ENCODE measurements around the gene NDFIP2.

Gene NDFIP2

DNA sequence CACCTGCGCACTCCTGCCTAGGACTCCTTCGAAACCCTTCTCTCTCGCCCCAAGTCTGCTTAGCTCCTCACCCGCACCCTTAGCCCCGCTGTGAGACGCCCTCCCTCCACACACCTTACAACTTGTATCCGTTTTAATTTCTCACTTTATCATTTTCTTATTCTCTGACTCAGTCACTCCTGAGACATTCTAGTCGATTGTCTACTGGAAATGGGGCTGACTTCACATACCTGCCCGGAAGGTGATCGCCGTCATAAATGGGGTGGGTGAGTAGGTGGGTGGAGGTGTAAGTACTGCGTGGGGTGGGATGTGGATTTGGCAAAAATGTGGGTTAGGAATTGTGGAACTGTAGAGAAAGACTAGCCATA is 714 bp downstream of the NDFIP2 start:
- peak overlapping the region; percentile 67 for H3K9ac ChIP-seq (ENCODE audit: low read length)
- peaks cover 4% of the 10 kb centered on the region; the same call in 1 of the 2 replicates for H3K79me2 ChIP-seq (ENCODE audit: insufficient read depth, low read length)
- peaks cover 16% of the 10 kb centered on the region for H3F3A ChIP-seq (ENCODE audit: insufficient read depth)
- peak overlapping the region; percentile 66 for H3K4me2 ChIP-seq (ENCODE audit: low read depth, low read length, poor library complexity, severe bottlenecking)
- H3K9me2 ChIP-seq (replicated peaks; ENCODE audit: insufficient read depth, low read length), result no peaks in the 10 kb centered on the region
- no peaks in the 10 kb centered on the region for H4K20me1 ChIP-seq (ENCODE audit: low read depth, low read length)
- H3K9me3 ChIP-seq (ENCODE audit: insufficient read depth, low read length), result no peaks in the 10 kb centered on the region
- no peaks in the 10 kb centered on the region for H3K27me3 ChIP-seq (ENCODE audit: low read length)
- H3K27ac ChIP-seq (ENCODE audit: low read depth, low read length), result no peak overlapping the region
- peak overlapping the region; percentile 47 for H2AFZ ChIP-seq (ENCODE audit: low read depth, low read length, severe bottlenecking)
- peak overlapping the region; percentile 69 for H3K4me3 ChIP-seq (ENCODE audit: insufficient read depth, low read length, poor library complexity, severe bottlenecking)
- H3K36me3 ChIP-seq (ENCODE audit: low read length), result no peaks in the 10 kb centered on the region
- TF ChIP-seq EZH2phosphoT487 (conservative IDR thresholded peaks at IDR 0.05; ENCODE audit: low read length), result no peak
- TF ChIP-seq, protein P1, sequence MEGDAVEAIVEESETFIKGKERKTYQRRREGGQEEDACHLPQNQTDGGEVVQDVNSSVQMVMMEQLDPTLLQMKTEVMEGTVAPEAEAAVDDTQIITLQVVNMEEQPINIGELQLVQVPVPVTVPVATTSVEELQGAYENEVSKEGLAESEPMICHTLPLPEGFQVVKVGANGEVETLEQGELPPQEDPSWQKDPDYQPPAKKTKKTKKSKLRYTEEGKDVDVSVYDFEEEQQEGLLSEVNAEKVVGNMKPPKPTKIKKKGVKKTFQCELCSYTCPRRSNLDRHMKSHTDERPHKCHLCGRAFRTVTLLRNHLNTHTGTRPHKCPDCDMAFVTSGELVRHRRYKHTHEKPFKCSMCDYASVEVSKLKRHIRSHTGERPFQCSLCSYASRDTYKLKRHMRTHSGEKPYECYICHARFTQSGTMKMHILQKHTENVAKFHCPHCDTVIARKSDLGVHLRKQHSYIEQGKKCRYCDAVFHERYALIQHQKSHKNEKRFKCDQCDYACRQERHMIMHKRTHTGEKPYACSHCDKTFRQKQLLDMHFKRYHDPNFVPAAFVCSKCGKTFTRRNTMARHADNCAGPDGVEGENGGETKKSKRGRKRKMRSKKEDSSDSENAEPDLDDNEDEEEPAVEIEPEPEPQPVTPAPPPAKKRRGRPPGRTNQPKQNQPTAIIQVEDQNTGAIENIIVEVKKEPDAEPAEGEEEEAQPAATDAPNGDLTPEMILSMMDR (IDR thresholded peaks at IDR 0.05; ENCODE audit: insufficient read depth, low read length, poor library complexity, severe bottlenecking), result no peak

DNA sequence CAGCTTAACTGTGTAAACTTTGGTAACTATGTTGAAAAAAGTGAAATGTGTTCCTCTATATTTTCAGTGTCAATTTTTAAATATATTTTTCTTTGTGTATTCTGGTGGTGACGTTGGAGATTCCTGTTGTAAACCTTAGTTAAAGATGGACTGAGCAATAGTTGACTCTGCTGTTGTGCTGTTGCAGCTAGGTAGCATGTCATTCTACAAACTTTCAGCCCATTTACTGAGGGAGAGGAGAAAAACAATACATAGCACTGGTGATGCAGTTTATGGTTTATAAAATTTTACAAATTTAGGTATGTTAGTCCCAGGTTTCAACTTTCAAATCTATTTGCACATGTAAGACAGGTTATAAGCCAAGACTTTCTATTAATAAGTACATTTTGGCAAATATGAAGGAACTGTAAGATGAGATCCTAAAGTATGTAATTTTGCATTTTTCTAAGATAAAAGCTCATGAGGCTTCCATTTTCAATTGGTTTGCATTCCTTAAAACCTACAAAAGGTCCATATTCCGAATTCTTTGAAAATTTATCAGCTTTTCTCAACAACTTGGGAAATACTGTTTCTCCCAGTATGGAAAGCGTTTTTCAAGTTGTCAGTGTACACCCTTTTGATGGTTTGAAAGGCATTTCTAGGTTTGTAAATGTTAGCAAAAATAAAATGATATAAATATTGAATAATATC is 1.5 kb downstream of the NDFIP2 start:
- H3K9me3 ChIP-seq (ENCODE audit: insufficient read depth, low read length), result no peaks in the 10 kb centered on the region
- no peaks in the 10 kb centered on the region for H3K27me3 ChIP-seq (ENCODE audit: low read length)
- H3K9ac ChIP-seq (ENCODE audit: low read length), result no peak overlapping the region; the same call in 1 of the 2 replicates
- peaks cover 16% of the 10 kb centered on the region for H3F3A ChIP-seq (ENCODE audit: insufficient read depth)
- H3K9me2 ChIP-seq (replicated peaks; ENCODE audit: insufficient read depth, low read length), result no peaks in the 10 kb centered on the region
- peaks cover 8% of the 10 kb centered on the region; the same call in 1 of the 2 replicates for H3K79me2 ChIP-seq (ENCODE audit: insufficient read depth, low read length)
- H3K36me3 ChIP-seq (ENCODE audit: low read length), result no peaks in the 10 kb centered on the region
- no peak overlapping the region for H3K27ac ChIP-seq (ENCODE audit: low read depth, low read length)
- H4K20me1 ChIP-seq (ENCODE audit: low read depth, low read length), result no peaks in the 10 kb centered on the region
- TF ChIP-seq, protein P1 (IDR thresholded peaks at IDR 0.05; ENCODE audit: insufficient read depth, low read length, poor library complexity, severe bottlenecking), result no peak
- no peak for TF ChIP-seq EZH2phosphoT487 (conservative IDR thresholded peaks at IDR 0.05; ENCODE audit: low read length)
- H3K4me3 ChIP-seq (ENCODE audit: insufficient read depth, low read length, poor library complexity, severe bottlenecking), result peak overlapping the region; percentile 69
- no peak overlapping the region for H2AFZ ChIP-seq (ENCODE audit: low read depth, low read length, severe bottlenecking)
- H3K4me2 ChIP-seq (ENCODE audit: low read depth, low read length, poor library complexity, severe bottlenecking), result peak overlapping the region; percentile 66

DNA sequence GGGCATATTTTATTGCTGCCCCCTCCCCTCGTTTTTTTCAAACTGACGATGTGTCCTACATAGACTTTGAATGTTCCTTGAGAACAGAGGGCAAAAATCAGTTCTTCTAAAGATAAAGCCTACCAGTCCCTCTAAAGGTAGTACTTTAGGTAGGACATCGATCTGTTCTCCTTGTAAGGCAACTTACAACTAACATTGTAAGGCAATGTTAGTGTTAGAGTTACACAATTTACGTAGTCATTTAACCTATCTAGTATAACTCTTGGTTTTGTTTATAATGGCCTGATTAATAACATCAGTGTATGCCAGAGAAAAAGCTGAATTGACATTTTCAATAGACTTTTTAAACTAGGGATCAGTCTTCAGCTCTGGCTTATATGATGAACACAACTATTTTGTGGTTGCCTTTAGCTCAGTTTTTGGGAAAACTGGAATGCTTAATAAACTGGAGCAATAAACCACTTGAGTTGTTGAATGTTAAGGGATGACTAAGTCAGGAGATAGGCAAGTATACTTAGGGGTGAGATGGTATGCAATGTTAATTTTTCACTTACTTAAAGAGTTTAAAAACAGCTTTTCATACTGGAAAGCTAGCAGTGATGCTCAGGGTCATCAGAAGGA is 2.2 kb downstream of the NDFIP2 start:
- Histone ChIP-seq H3K27me3 (ENCODE audit: low read length) (no peaks in the 10 kb centered on the region), H3K9ac (ENCODE audit: low read length) (no peak overlapping the region), H2AFZ (ENCODE audit: low read depth, low read length, severe bottlenecking) (no peak overlapping the region), H3F3A (ENCODE audit: insufficient read depth) (peaks cover 16% of the 10 kb centered on the region), H3K4me2 (ENCODE audit: low read depth, low read length, poor library complexity, severe bottlenecking) (no peak overlapping the region), H3K27ac (ENCODE audit: low read depth, low read length) (no peak overlapping the region), H3K9me3 (ENCODE audit: insufficient read depth, low read length) (no peaks in the 10 kb centered on the region), H3K36me3 (ENCODE audit: low read length) (no peaks in the 10 kb centered on the region), H3K79me2 (ENCODE audit: insufficient read depth, low read length) (peaks cover 16% of the 10 kb centered on the region; the same call in 1 of the 2 replicates), H3K9me2 (replicated peaks; ENCODE audit: insufficient read depth, low read length) (no peaks in the 10 kb centered on the region), H4K20me1 (ENCODE audit: low read depth, low read length) (no peaks in the 10 kb centered on the region), H3K4me3 (ENCODE audit: insufficient read depth, low read length, poor library complexity, severe bottlenecking) (no peak overlapping the region)
- TF ChIP-seq EZH2phosphoT487 (conservative IDR thresholded peaks at IDR 0.05; ENCODE audit: low read length), result no peak
- TF ChIP-seq, protein P1 (IDR thresholded peaks at IDR 0.05; ENCODE audit: insufficient read depth, low read length, poor library complexity, severe bottlenecking), result no peak
